HFFc6 (cell line): ENCODE measurements around the gene NLRC3. TPM values are rescaled to one million over a fixed set of nuclear protein-coding genes. Genes with fewer than 3 reads are reported as not detected.

Experiments
- DNase-seq: peaks from one replicate; pipeline ENCODE4 v3.0.0-alpha.2; 2018
- H3K27ac Mint-ChIP-seq: 2 replicates; pipeline ENCODE4 v1.8.0; 2020; ENCODE audit warnings: mild to moderate bottlenecking, mixed read lengths
- H3K27me3 Mint-ChIP-seq: 2 replicates; pipeline ENCODE4 v1.8.0; 2021; ENCODE audit warnings: mild to moderate bottlenecking, moderate library complexity, mixed read lengths; ENCODE audit not compliant: insufficient read depth
- H3K36me3 Mint-ChIP-seq: 2 replicates; pipeline ENCODE4 v1.8.0; 2021; ENCODE audit warnings: low read depth, mixed read lengths
- H3K4me1 Mint-ChIP-seq: 2 replicates; pipeline ENCODE4 v1.8.0; 2020; ENCODE audit warnings: low read depth, mixed read lengths
- H3K4me3 Mint-ChIP-seq: 2 replicates; pipeline ENCODE4 v1.8.0; 2020; ENCODE audit warnings: mild to moderate bottlenecking, moderate library complexity, mixed read lengths
- H3K9me3 Mint-ChIP-seq: 2 replicates; pipeline ENCODE4 v1.8.0; 2020; ENCODE audit warnings: mild to moderate bottlenecking, mixed read lengths
- total RNA-seq, 6 experiments: library from RNA; stranded (reverse); fragmentation: NEBNext Ultra II Directional; extraction: Animal tissue kit (Norgen Biotek cat#: 25700); gene quantifications; 2 replicates in 1 of 6; 3 replicates in 5 of 6; pipeline ENCODE4 v1.2.3, GENCODE V29; 2021
- TF ChIP-seq, protein P1 (sequence below): fragments of 200-600 bp; sonication (generic); IDR thresholded peaks from 2 replicates; pipeline ENCODE4 v1.5.0; 2021; ENCODE audit warnings: antibody characterized with exemption, mild to moderate bottlenecking

Gene NLRC3
- total RNA-seq, 6 experiments from 2014 or later = not detected

DNA sequence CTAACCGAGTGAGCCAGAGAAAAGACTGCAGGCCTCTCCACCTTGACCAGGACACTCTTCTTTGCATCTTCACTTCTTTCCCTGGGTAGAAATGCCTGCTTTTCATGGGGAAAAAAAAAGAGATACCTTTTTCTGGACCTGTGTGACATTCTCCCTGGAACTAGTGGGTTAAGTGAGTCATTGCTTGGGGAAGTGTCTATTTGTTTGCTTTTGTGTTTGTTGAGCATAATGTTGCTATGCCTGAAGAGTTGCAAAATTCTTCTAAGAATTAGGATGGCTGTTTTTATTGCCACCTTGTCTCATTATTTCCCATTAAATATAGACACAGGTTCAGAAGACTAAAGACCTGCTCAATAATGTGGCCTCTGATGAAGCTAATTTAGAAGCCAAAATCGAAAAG, 57.6 kb downstream of the NLRC3 start:
- DNase-seq = peak; percentile 27
- peaks cover 26% of the 10 kb centered on the region for H3K36me3 Mint-ChIP-seq

DNA sequence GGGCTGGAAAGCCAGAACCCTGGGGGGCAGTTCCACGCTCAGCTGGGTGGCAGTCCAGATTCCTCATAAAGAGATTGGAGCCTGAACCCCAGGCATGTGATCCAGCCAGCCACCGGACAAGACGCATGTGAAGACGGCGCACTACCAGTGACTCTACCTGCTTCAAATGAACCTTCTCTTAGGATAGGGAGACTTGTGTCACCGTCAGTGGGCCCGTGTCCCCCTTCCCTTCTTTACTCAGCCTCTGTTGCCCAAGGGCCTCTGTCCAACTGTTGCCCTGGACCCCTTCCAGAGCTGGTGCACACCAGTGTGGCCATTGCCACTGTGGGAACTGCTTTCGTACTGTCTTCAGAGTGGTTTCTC, 58.2 kb downstream of the NLRC3 start:
- Mint-ChIP-seq H3K4me3 (no peak overlapping the region), H3K36me3 (peaks cover 28% of the 10 kb centered on the region), H3K27me3 (no peaks in the 10 kb centered on the region; the same call in none of the 2 replicates), H3K4me1 (peaks cover 30% of the 10 kb centered on the region), H3K27ac (peak overlapping the region; percentile 61; the same call in 1 of the 2 replicates), H3K9me3 (no peaks in the 10 kb centered on the region)
- TF ChIP-seq, protein P1, sequence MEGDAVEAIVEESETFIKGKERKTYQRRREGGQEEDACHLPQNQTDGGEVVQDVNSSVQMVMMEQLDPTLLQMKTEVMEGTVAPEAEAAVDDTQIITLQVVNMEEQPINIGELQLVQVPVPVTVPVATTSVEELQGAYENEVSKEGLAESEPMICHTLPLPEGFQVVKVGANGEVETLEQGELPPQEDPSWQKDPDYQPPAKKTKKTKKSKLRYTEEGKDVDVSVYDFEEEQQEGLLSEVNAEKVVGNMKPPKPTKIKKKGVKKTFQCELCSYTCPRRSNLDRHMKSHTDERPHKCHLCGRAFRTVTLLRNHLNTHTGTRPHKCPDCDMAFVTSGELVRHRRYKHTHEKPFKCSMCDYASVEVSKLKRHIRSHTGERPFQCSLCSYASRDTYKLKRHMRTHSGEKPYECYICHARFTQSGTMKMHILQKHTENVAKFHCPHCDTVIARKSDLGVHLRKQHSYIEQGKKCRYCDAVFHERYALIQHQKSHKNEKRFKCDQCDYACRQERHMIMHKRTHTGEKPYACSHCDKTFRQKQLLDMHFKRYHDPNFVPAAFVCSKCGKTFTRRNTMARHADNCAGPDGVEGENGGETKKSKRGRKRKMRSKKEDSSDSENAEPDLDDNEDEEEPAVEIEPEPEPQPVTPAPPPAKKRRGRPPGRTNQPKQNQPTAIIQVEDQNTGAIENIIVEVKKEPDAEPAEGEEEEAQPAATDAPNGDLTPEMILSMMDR = no peak
- no peak for DNase-seq

More for the DNA sequence above, 57.6 kb downstream of the NLRC3 start:
- peaks cover 24% of the 10 kb centered on the region for H3K4me1 Mint-ChIP-seq
- no peaks in the 10 kb centered on the region; the same call in none of the 2 replicates for H3K27me3 Mint-ChIP-seq
- H3K9me3 Mint-ChIP-seq = no peaks in the 10 kb centered on the region
- TF ChIP-seq, protein P1 = no peak
- no peak overlapping the region for H3K4me3 Mint-ChIP-seq
- peak overlapping the region; percentile 61 for H3K27ac Mint-ChIP-seq

DNA sequence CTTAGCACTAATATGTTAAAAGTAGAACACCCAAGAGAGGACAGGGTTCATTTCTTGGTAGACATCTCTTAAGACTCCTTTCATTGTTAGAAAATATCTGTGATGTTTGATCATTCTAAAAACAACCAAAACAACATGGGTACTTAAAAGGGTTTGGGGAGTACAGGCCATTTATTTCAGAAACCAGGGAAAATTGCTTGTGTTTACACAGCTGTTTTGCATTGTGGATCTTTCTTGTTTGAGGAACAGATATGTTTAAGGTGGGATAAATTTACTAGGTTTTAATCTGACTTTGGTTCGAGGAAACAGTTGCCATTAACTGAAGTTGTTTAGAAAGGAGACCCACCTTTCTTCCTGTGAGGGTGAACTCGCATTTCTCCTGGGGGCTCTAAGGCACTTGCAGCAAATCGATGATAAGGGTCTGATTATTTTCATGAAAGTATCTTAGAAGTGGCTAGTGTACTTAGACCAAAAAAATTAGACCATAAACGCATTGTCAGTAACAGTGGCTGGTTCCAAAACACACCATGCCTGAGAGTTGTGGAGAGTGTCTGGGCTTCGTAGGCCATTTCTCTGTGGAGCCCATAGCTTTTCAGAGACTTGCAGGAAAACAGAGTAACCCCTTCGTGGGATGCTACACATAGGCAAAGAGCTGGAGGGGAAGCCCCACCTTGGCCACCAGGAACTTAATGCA, 58.8 kb downstream of the NLRC3 start:
- H3K9me3 Mint-ChIP-seq = no peaks in the 10 kb centered on the region
- H3K36me3 Mint-ChIP-seq = peaks cover 34% of the 10 kb centered on the region
- no peak for DNase-seq
- no peak overlapping the region for H3K27ac Mint-ChIP-seq
- TF ChIP-seq, protein P1 = no peak
- no peak overlapping the region for H3K4me3 Mint-ChIP-seq
- no peaks in the 10 kb centered on the region; the same call in none of the 2 replicates for H3K27me3 Mint-ChIP-seq
- peaks cover 35% of the 10 kb centered on the region for H3K4me1 Mint-ChIP-seq

DNA sequence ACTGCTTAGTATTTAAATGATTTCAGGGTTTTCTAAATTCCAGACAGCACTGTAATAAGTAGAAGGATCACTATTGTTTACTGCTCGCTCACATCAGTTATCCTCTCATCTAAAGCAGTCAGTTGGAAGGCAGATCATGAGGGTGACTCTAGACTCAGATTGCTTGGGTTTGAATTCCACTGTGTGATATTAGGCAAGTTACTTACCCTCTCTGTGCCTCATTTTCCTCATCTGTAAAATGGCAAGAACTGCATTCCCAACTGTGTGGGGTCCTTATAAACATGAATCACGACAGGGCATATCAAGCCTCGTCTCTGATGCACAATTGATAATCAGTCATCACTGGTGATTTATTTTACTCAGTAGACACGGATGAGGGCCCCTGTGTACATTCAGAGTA, 61.3 kb downstream of the NLRC3 start:
- no peaks in the 10 kb centered on the region; the same call in none of the 2 replicates for H3K27me3 Mint-ChIP-seq
- H3K27ac Mint-ChIP-seq = no peak overlapping the region
- H3K4me1 Mint-ChIP-seq = peaks cover 33% of the 10 kb centered on the region
- H3K4me3 Mint-ChIP-seq = no peak overlapping the region
- TF ChIP-seq, protein P1 = no peak
- no peaks in the 10 kb centered on the region for H3K9me3 Mint-ChIP-seq
- peaks cover 35% of the 10 kb centered on the region for H3K36me3 Mint-ChIP-seq
- no peak for DNase-seq

DNA sequence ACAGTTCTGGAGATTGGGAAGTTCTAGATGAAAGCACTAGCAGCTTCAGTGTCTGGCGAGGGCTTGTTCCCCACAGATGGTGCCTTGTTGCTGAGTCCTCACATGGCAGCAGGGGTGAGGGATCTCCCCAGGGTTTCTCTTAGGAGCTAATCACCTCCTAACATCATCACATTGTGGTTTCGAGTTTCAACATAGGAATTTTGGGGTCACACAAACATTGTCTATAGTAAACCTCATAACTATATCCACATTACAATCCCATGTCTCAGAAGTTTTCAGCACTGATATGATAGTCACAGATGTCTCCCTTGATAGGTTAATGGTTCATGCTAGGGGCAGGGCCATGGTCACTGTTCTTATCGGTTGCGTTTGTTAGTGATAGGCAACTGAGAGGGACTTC, 62.6 kb downstream of the NLRC3 start:
- Mint-ChIP-seq H3K27ac (peak overlapping the region; percentile 69), H3K4me1 (peaks cover 22% of the 10 kb centered on the region), H3K4me3 (no peak overlapping the region), H3K9me3 (no peaks in the 10 kb centered on the region), H3K27me3 (no peaks in the 10 kb centered on the region; the same call in none of the 2 replicates), H3K36me3 (peaks cover 40% of the 10 kb centered on the region)
- DNase-seq = peak; percentile 83
- TF ChIP-seq, protein P1 = no peak
